Measurements from ENCODE around the gene IFIT2.

IFIT2 gene

DNA sequence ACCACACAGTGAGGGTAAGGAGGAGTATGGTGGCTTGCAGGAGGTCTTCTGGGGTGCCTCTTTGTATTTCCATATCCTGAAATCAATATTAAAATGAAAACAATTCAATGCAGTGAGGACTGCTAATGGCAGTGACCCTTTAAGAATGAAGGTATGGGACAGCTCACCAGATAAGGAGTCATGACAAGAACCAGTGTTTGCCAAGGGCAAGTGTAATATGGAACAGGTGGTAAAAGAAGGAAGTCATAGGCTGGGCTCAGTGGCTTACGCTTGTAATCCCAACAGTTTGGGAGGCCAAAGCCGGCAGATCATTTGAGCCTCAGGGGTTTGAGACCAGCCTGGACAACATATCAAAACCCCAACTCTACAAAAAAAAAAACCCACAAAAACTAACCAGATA lies 30.3 kb upstream of the IFIT2 start:
- TF ChIP-seq, protein P1, sequence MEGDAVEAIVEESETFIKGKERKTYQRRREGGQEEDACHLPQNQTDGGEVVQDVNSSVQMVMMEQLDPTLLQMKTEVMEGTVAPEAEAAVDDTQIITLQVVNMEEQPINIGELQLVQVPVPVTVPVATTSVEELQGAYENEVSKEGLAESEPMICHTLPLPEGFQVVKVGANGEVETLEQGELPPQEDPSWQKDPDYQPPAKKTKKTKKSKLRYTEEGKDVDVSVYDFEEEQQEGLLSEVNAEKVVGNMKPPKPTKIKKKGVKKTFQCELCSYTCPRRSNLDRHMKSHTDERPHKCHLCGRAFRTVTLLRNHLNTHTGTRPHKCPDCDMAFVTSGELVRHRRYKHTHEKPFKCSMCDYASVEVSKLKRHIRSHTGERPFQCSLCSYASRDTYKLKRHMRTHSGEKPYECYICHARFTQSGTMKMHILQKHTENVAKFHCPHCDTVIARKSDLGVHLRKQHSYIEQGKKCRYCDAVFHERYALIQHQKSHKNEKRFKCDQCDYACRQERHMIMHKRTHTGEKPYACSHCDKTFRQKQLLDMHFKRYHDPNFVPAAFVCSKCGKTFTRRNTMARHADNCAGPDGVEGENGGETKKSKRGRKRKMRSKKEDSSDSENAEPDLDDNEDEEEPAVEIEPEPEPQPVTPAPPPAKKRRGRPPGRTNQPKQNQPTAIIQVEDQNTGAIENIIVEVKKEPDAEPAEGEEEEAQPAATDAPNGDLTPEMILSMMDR (conservative IDR thresholded peaks at IDR 0.05): no peak
- no peak overlapping the region for H3K27ac ChIP-seq

DNA sequence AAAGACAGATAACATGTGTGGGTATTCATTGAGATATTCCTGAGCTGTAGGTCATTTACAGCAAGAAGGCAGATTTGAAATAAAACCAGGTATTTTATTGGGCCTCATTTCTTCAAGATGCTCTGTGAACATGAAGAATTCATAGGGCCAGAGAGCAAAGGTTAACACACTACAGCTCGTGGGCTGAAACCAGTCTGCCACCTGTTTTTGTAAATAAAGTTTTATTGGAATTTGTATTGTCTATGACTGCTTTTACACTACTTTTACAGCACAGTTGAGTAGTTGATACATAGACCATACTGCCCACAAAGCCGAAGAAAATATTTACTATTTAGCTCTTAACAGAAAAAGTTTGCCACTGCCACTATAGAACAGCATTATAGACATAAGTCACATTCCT lies 28.2 kb upstream of the IFIT2 start:
- no peak overlapping the region for H3K27ac ChIP-seq
- TF ChIP-seq, protein P1 (conservative IDR thresholded peaks at IDR 0.05): no peak

DNA sequence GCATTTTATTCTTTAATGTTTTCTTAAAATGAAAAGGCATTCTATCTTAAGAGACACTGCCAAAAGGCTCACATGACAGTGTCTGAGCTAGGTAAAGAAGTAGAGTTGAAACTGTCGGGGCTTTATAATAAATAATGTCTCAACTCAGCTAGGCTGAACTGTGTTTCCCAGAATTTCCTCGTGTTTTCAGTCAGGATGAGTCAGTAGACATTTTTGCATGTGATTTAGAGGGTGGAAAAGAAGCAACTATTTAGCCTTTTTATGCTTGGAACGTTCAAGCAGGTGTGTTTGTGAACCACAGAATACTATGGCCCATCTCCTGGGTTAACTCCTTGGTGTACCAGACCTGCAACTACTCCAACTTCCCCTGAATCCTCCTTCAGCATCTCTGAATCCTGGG lies 26.9 kb upstream of the IFIT2 start:
- H3K27ac ChIP-seq: no peak overlapping the region
- TF ChIP-seq, protein P1 (conservative IDR thresholded peaks at IDR 0.05): no peak

DNA sequence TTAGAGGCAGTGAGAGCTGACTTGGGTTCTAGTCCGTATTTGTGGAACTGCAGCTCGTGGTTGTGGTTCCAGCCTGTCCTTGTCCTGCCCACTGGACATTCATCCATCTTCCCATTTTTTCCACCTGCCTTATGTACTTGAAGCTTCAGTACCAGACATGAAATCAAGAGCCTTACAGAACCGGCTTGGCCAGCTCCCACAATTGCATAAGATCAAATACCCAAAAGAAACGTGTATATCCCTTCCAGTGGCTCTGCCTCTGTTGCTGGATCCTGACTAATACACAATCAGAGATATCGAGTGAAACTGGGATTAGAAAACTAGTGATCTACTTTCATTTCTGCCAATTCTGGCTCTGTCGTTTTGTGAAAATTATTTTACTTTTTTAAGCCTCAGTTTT lies 26.5 kb upstream of the IFIT2 start:
- TF ChIP-seq, protein P1 (conservative IDR thresholded peaks at IDR 0.05): no peak
- no peak overlapping the region for H3K27ac ChIP-seq

DNA sequence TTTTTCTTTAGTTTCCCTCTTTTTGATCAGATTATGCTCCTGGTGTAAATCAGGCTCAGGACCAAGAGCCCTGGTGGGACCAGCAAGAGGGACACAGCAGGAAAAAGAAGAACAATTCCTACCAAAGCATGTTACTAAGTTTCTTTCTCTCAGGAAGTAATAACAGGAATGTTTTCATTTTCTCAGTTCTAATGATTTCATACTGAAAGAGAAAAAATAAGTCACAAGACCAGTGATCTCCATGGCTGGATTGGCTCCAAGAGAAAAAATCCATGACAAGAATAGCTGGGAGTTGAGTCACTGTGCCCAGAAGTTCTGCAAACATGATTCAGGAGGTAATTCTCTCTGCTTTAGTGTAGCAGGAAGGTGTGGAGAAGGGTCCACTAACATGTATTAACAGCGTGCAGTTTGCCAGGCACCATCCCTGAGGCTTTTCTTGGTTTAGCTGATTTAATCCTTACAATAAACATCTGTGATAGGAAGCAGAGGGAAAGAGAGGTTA lies 23.8 kb upstream of the IFIT2 start:
- H3K27ac ChIP-seq: no peak overlapping the region
- TF ChIP-seq, protein P1 (conservative IDR thresholded peaks at IDR 0.05): no peak

DNA sequence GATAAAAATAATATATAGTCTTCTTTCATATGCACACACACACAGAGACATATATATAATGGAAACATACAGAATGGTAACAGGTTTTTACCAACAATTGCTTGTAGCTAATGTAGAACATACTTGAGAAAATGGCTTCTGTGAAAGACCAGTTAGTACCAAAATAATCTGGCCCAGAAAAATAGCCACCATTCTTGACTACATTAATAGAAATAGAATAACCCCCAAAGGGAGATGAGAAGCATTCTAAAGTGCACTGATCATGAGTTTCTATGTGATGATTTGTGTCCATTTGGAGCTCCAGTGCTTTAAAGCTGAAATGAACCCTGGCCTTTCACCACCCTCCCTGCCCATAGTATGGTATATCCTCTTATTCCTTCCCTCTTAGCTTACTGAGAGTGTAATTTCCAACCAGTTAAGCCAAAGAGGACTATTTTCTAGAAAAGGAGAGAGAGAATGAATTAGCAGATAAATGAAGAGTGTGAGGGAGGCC lies 22.9 kb upstream of the IFIT2 start:
- H3K27ac ChIP-seq: no peak overlapping the region
- TF ChIP-seq, protein P1 (conservative IDR thresholded peaks at IDR 0.05): no peak

DNA sequence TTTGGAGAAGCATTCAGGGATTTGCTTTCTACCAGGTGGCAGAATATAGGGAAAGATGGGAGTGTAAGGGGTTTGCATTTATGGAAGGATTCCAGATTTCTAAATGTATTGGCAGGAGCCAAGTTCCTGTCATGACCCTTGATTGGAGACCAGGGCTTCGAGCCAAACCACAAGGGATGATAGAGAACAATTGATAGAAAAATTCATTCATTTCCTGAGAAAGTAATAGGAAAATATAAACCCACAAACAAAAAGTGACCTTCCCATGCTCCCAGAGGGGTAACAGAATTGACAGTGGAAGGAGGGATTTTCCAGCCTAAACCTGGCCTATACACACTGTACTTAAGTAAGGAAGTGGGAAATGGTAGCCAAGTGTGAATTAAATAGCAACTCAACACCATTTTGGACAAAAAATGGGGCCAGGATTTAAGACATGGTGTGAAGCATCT lies 22.4 kb upstream of the IFIT2 start:
- H3K27ac ChIP-seq: no peak overlapping the region
- TF ChIP-seq, protein P1 (conservative IDR thresholded peaks at IDR 0.05): no peak

Measured in VCaP (cell line).